ENCODE results near the gene TIAM1. TPM values are rescaled to one million over a fixed set of nuclear protein-coding genes. Genes with fewer than 3 reads are reported as not detected.

TIAM1 gene
- total RNA-seq, 1 donor from 2014 or later: 23.3 TPM

- H3K36me3 Mint-ChIP-seq (ENCODE audit: unreplicated experiment): no peaks in the 10 kb centered on the region
- H3K4me1 Mint-ChIP-seq (ENCODE audit: low read depth, unreplicated experiment): peaks cover 5% of the 10 kb centered on the region
- H3K27ac Mint-ChIP-seq (ENCODE audit: unreplicated experiment): no peak overlapping the region
- DNase-seq: no peak
- no peak overlapping the region for H3K4me3 Mint-ChIP-seq (ENCODE audit: unreplicated experiment)
- TF ChIP-seq CTCF (IDR thresholded peaks at IDR 0.05; ENCODE audit: partially characterized antibody, unreplicated experiment): no peak
- H3K27me3 Mint-ChIP-seq (ENCODE audit: unreplicated experiment): no peaks in the 10 kb centered on the region
- no peaks in the 10 kb centered on the region for H3K9me3 Mint-ChIP-seq (ENCODE audit: unreplicated experiment)
These were observed 27.4 kb downstream of the TIAM1 start for GRCh38 chr21:31316488-31317169.

- H3K4me3 Mint-ChIP-seq (ENCODE audit: unreplicated experiment): no peak overlapping the region
- peaks cover 5% of the 10 kb centered on the region for H3K4me1 Mint-ChIP-seq (ENCODE audit: low read depth, unreplicated experiment)
- no peak overlapping the region for H3K27ac Mint-ChIP-seq (ENCODE audit: unreplicated experiment)
- H3K27me3 Mint-ChIP-seq (ENCODE audit: unreplicated experiment): no peaks in the 10 kb centered on the region
- no peak for TF ChIP-seq CTCF (IDR thresholded peaks at IDR 0.05; ENCODE audit: partially characterized antibody, unreplicated experiment)
- no peak for DNase-seq
- H3K36me3 Mint-ChIP-seq (ENCODE audit: unreplicated experiment): no peaks in the 10 kb centered on the region
- no peaks in the 10 kb centered on the region for H3K9me3 Mint-ChIP-seq (ENCODE audit: unreplicated experiment)
These were observed 28.0 kb downstream of the TIAM1 start for GRCh38 chr21:31316072-31316471.

- Mint-ChIP-seq H3K4me3 (ENCODE audit: unreplicated experiment) (no peak overlapping the region), H3K4me1 (ENCODE audit: low read depth, unreplicated experiment) (peaks cover 6% of the 10 kb centered on the region), H3K27ac (ENCODE audit: unreplicated experiment) (no peak overlapping the region), H3K27me3 (ENCODE audit: unreplicated experiment) (peaks cover 2% of the 10 kb centered on the region), H3K36me3 (ENCODE audit: unreplicated experiment) (no peaks in the 10 kb centered on the region), H3K9me3 (ENCODE audit: unreplicated experiment) (peaks cover 5% of the 10 kb centered on the region)
- TF ChIP-seq CTCF (IDR thresholded peaks at IDR 0.05; ENCODE audit: partially characterized antibody, unreplicated experiment): no peak
- no peak for DNase-seq
These were observed 33.3 kb downstream of the TIAM1 start for GRCh38 chr21:31310750-31311149.

- no peak overlapping the region for H3K27ac Mint-ChIP-seq (ENCODE audit: unreplicated experiment)
- no peak for DNase-seq
- TF ChIP-seq CTCF (IDR thresholded peaks at IDR 0.05; ENCODE audit: partially characterized antibody, unreplicated experiment): no peak
- peak overlapping the region; percentile 3 for H3K4me3 Mint-ChIP-seq (ENCODE audit: unreplicated experiment)
- H3K27me3 Mint-ChIP-seq (ENCODE audit: unreplicated experiment): peaks cover 2% of the 10 kb centered on the region
- peaks cover 5% of the 10 kb centered on the region for H3K9me3 Mint-ChIP-seq (ENCODE audit: unreplicated experiment)
- H3K36me3 Mint-ChIP-seq (ENCODE audit: unreplicated experiment): no peaks in the 10 kb centered on the region
- H3K4me1 Mint-ChIP-seq (ENCODE audit: low read depth, unreplicated experiment): peaks cover 4% of the 10 kb centered on the region
These were observed 35.5 kb downstream of the TIAM1 start for GRCh38 chr21:31308584-31308983.

GRCh38 chr21:31305888-31306287 is 38.2 kb downstream of the TIAM1 start:
- H3K9me3 Mint-ChIP-seq (ENCODE audit: unreplicated experiment): peaks cover 5% of the 10 kb centered on the region
- no peak for DNase-seq

More at GRCh38 chr21:31305888-31306287, 38.2 kb downstream of the TIAM1 start:
- TF ChIP-seq CTCF (IDR thresholded peaks at IDR 0.05; ENCODE audit: partially characterized antibody, unreplicated experiment): no peak
- H3K27ac Mint-ChIP-seq (ENCODE audit: unreplicated experiment): no peak overlapping the region
- H3K27me3 Mint-ChIP-seq (ENCODE audit: unreplicated experiment): peaks cover 2% of the 10 kb centered on the region
- peaks cover 2% of the 10 kb centered on the region for H3K4me1 Mint-ChIP-seq (ENCODE audit: low read depth, unreplicated experiment)
- no peak overlapping the region for H3K4me3 Mint-ChIP-seq (ENCODE audit: unreplicated experiment)
- H3K36me3 Mint-ChIP-seq (ENCODE audit: unreplicated experiment): no peaks in the 10 kb centered on the region
